NB4 (cell line): ENCODE data around the gene TULP4.

ENCODE experiments used
- CTCF ChIP-seq: IDR thresholded peaks from one replicate; pipeline ENCODE4 v1.5.1; 2012; ENCODE audit warnings: low read depth, low read length
- MAX ChIP-seq: IDR thresholded peaks from 2 replicates; pipeline ENCODE4 v1.6.1; 2011; ENCODE audit warnings: low read depth, low read length
- POLR2A ChIP-seq: IDR thresholded peaks from 2 replicates; pipeline ENCODE4 v1.6.1; 2011; ENCODE audit warnings: mild to moderate bottlenecking; ENCODE audit not compliant: insufficient read length; ENCODE audit errors: extremely low read depth

- TF ChIP-seq CTCF (no peak), POLR2A (no peak), MAX (no peak)
Measured at GRCh38 chr6:158505194-158505593, 192.9 kb downstream of the TULP4 start.
